Measurements from ENCODE around the gene NAALADL2.

GRCh38 chr3:175495331-175495730 lies 636.2 kb downstream of the NAALADL2 start:
- TF ChIP-seq POLR2A (IDR thresholded peaks at IDR 0.05; ENCODE audit: low read length) (no peak), GATA1 (IDR thresholded peaks at IDR 0.05; ENCODE audit: low read depth, low read length) (no peak)

Data from erythroblast (primary cell).